HL-60/S4 treated with retinoic acid at 250 ng/mL for 4 days and 3 days (cell line): Measurements from ENCODE around the gene PRKCZ.

Experiments
- in situ Hi-C: fragments of 300-500 bp; cut with MboI; formaldehyde crosslinking; loops from 2 replicates; pipeline ENCODE4 v1.7.0; 2022; ENCODE audit warnings: low sequenced_read_pairs

The PRKCZ gene

GRCh38 chr1:2098839-2099785 is 48.9 kb downstream of the PRKCZ start:
- in situ Hi-C loops = loop anchor here (10.0 kb wide), 1 partner anchor 76 kb away; no protein-coding TSS in a partner anchor

GRCh38 chr1:2099886-2100779 is 49.9 kb downstream of the PRKCZ start:
- in situ Hi-C loops = loop anchor here (10.0 kb wide), 1 partner anchor 75 kb away; no protein-coding TSS in a partner anchor

GRCh38 chr1:2100780-2101108 is 50.5 kb downstream of the PRKCZ start:
- in situ Hi-C loops = no loop called here

DNA sequence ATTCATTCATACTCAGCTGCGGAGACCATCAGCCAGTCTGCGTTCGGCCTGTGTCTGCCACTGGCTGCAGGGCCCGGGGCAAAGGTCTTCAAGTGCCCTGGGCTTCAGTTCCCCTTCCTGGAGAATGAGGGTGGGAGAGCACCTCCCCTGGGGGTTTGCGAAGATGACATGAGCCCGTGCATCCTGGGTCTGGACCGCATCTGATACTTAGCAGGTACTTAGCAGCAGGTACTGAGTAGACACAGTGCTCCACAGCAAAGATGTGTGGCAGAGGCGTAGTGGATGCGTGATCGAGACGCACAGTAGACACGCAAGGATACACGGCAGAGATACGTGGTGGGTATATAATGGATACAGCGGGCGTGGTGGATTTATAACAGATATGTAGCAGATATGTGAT is 51.3 kb downstream of the PRKCZ start:
- in situ Hi-C loops = no loop called here

- in situ Hi-C loops = no loop called here
Measured at GRCh38 chr1:2101946-2102345, 51.7 kb downstream of the PRKCZ start.

DNA sequence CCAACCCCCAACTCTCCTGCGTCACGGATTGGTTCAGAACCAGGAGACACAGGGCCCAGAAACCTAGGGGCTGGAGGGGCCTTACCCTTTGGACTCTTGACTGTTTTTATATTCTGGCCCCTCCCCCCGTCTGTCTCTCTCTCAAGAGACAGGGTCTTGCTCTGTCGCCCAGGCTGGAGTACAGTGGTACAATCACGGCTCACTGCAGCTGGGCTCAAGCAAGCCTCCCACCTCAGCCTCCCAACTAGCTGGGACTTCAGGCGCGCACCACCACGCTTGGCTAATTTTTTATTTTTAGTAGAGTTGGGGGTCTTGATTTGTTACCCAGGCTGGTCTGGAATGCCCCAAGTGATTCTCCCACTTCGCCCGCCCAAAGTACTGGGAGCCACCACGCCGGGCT is 52.5 kb downstream of the PRKCZ start:
- in situ Hi-C loops = no loop called here

- in situ Hi-C loops = no loop called here
Measured at GRCh38 chr1:2103266-2103900, 53.2 kb downstream of the PRKCZ start.

DNA sequence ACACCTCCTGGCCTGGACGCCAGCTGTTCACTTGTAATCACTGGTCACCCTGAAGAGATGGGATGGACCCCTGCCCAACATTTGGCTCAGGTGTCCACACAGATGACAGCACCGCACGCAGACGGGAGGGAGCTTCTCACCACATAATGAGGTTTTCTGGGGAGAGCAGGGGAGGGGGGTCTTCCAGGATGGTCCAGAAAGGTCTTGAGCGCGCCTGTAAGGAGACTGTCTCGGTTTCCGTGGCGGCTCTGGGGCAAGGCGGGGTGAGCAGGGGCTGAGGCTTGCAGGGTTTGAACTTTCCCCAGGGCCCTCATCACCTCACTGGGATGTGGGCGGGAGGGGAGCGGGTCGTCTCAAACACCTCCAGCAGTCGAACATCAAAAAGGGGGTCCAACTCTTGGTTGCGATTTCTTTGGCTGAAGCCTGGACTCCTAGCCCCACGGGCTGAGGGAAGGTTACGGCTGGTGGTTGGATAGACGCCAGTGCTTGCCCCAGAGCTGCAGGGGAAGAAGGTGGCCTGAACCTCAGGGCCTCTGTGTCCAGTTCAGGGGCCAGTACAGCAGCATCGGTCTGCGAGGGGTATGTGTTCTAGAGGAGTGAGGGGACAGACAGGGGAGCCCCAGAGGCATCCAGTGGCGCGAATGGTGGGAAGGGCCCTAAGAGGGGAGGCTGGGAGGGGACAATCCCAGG is 53.8 kb downstream of the PRKCZ start:
- in situ Hi-C loops = no loop called here

DNA sequence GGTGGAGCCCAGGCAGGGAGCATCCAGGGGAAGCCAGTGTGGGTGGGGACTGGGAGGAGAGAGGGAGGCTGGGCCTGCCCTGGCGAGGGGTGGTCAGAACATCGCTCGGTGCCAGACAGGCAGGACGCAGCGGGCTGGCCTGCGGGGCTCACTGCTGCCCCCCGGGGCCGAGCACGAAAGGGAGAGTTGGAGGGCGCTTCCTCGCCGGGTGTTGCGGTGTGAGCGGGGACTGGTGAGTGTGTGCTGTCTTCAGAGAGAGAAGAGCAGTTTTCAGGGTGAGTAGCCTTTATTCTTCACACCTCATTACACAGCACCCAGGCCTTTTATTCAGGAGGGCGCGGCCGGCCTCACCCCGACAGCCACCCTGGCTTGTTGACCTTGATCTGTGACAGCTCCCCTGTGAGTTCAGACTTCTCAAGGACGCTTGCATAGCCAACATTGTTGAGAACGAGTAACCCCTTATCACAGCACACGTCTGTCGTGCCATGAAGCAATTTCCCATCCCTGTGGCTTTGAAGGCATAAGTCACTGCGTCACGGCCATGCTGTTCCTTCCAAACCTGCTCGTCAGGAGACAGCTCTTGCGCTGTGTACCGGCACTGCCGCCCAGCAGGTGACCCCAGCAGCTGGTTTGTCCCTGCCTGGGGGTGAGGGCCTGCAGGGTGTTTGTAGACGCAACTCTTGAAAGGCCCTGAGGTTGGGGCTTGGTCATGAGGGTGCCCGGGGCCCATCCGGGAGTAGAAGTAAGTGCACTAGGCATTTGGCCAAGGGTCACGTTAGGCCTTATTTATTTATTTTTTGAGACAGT is 54.6 kb downstream of the PRKCZ start:
- in situ Hi-C loops = no loop called here

GRCh38 chr1:2105781-2106524 is 55.7 kb downstream of the PRKCZ start:
- in situ Hi-C loops = no loop called here

DNA sequence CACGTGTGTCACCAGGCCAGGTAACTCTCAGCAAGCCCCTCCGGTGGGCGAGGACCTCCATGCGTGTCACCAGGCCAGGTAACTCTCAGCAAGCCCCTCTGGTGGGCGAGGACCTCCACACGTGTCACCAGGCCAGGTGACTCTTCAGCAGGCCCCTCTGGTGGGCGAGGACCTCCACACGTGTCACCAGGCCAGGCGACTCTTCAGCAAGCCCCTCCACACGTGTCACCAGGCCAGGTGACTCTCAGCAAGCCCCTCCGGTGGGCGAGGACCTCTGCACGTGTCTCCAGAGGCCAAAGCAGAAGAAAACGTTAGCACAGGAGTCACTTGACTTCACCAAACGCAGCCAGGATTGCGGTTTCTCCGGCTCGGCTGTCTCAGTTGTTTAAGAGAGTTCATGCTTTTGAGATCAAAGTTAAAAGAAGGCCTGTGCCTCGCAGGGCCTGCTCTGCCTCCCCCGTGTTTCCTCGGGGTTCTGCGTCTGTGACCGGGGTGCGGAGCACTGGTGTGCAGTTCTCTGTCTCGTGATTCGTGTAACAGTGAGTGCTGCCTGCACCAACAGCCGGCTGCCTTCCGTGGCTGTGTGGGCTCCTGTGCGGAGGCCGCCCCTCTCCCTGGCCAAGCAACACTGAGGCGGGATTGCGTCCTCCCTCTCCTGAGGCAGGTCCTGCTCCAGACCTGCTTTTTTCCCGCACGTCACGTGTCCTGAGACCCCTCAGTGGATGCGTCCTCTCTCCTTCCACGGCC is 56.6 kb downstream of the PRKCZ start:
- in situ Hi-C loops = no loop called here

GRCh38 chr1:2107586-2108212 is 57.5 kb downstream of the PRKCZ start:
- in situ Hi-C loops = no loop called here

DNA sequence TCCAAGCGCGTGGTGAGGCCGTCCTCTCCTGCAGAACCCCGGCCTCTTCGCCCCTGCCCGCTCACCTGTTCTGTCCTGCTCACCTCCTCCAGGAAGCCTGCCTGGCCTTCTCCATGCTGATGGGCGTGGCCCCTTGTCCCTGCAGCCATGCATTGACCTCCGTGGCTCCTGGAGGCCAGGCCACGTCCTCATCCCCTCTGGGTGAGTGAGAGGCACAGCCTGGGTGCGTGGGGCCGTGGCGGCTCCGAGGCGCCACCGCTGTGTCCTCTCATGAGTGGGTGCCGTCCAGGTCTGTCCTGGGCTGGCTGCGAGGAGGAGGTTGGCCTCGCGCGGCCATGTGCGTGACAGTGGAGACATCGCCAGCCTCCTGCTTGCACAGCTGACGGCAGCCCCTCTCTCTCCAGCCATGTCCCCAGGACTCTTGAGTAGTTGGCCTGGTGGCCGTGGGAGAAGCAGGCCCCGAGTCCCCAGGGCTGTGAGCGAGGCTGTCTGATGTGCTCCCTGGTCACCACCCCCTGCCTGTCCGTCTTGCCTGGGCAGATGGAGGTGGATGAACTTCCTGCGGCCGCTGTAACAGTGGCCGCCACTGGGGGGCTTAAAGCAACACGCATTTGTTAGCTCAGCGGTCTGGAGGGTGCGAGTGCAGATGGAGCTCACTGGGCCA is 58.1 kb downstream of the PRKCZ start:
- in situ Hi-C loops = no loop called here

GRCh38 chr1:2108877-2109580 is 58.8 kb downstream of the PRKCZ start:
- in situ Hi-C loops = no loop called here

GRCh38 chr1:2109581-2110021 is 59.4 kb downstream of the PRKCZ start:
- in situ Hi-C loops = no loop called here

GRCh38 chr1:2110191-2110737 is 60.1 kb downstream of the PRKCZ start:
- in situ Hi-C loops = no loop called here
